Esophagus mucosa (tissue), 1 donor: ENCODE results near the gene RTN4RL1. TPM values are rescaled to one million over a fixed set of nuclear protein-coding genes. Genes with fewer than 3 reads are reported as not detected.
"Not testable (repeated sequence)": the region's sequence is repeated elsewhere in the genome, so short reads cannot be mapped to it uniquely, and the experiment has no call there.

Experiments
- ATAC-seq: fragments of 200-7000 bp; cut with Tn5 transposase; one replicate; pipeline ENCODE4 v1.9.1; 2020
- total RNA-seq: library from RNA; stranded (reverse); gene quantifications from one replicate; pipeline ENCODE4 v1.2.4, GENCODE V29; 2023
- donor health status: DM: yes; HTN: yes; CAD: no.

Gene RTN4RL1
- total RNA-seq, 1 donor from 2014 or later = 1.2 TPM

DNA sequence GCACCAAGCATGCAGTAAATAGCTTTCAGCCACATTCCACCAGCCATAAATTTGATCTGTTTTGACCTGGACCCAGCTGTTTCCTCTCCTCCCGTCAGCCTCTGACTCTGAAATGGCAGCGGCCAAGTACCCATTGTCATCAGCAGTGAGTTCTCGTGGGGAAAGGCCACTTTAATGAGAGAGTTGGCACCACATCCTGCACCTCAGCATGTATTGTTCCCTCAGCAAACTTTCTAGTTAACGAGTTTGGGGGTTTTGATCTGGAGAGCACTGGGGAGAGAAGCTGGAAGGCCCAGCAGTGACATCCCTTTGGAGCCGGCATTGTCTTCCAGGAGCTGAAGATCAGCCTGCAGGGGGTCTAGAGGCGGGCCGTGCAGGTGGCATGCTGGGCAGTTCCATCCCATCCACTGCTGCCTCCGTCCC lies 110.5 kb downstream of the RTN4RL1 start:
- no peak for ATAC-seq

DNA sequence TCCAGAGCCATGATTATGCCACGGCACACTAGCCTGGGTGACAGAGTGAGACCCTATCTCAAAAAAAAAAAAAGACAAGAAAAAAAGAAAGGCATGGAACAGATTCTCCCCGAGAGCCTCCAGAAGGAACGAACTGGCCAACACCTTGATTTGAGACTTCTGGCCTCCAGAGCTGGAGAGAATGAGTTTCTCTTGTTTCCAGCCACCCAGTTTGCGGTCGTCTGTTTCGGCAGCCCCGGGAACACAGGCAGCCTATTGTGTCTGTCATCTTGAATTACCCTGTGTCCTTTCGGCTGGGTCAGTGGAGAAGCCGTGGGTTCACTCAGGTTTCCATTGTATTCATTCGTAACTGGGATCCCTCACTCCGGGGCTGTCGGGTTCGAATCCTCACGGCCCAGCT lies 111.4 kb downstream of the RTN4RL1 start:
- no peak for ATAC-seq

DNA sequence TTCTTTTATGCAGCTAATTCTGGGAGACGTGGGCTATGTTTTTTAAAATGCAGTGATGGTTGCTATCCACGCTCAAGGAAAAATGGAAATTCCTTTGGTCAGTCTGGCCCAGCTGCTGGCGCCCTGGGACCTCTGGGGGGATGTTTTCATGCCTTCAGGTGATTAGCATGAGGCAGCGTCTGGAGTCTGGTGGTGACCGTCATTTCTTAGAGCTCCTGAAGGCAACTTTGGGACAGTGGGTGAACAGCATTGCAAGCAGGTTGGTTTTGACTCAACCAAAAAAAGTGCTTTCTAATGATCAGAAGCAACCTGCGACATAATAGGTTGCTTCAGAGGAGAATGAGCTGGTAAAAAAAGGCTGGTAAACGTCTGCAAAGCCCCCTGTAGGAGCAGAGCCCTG lies 113.0 kb downstream of the RTN4RL1 start:
- ATAC-seq = no peak

DNA sequence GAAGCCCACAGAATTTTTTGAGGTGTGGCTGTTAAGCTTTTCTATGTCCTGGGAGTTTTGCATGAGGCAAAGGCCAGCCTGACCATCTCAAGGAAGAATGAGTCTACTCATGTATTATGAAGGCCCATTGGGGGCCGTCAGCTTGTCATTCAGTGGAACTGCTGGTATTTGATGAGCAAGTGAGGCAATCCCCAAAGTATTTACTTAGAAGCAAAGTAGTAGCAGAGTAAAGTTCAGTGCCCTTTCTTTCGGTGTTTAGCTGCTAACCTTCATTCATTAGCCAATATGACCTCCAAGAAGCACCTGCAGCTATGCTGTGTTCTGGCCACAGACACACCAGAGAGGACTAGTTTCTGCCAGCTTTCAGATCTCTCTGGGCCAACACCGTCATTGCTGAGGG lies 115.1 kb downstream of the RTN4RL1 start:
- no peak for ATAC-seq

DNA sequence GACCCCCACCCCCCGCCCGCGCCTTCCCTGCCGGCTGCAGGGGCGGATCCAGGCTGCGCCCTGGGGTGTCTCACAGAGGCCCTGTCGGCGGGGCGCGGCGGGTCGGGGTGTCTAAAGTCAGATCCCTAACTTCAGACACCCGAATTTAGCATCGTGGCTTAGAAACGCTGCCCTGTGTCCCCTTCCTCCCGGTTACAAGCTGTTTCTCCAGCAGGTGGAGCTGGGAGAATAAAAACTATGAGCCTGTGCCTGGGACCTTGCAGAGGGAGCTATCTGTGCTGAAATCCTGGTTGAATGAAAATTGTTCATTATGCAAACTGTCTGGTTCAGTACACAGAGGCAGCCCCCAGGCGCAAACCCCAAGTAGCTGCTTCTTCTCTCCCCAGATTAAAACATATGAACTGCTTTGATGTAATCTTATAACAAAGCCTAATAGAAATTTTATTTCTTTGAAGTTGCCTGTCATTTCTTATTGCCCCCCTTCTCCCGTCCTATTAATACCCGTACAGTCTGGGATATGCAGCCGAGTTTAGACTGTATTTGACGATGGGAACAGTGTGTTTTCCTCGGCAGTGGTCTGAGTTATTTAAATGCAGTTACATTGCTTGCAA lies 116.3 kb downstream of the RTN4RL1 start:
- peak; percentile 70 for ATAC-seq

DNA sequence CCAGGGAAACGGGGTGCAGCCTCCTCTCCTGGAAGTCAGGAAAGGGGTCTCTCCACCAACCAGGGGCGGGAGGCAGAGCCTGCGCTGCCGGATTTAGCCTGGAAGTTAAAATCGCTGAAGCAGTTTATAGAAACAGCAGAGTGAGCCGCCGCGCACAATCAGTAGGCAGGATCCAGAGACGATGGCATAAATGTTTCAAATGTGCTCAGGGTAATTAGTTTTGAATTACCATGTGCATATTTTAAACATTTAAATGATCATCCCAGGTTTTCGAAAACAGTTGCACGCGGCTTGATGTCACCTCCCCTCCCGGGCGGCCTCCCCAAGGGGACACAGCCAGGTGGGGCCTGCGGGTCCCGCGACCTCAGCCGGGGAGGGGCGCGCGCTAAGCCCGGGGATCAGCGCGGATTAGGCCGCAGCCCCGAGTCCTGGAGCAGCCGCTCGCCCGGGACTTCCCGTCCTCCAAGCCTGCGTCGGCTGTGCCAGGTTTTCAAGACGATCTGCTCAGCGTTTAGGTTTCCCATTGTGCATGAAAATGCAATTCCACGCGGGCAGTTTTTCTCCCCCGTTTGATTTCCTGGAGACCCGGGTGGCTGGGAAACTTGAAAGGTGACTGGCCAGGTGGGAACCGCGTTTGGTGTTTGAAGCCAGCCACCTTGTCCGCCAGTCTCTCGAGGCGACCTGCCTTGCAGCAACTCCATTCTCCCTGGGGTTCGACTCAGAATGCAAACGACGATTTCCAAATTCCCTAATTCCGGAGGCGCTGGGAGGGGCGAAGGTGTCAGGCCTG lies 117.0 kb downstream of the RTN4RL1 start:
- peak; percentile 42 for ATAC-seq

DNA sequence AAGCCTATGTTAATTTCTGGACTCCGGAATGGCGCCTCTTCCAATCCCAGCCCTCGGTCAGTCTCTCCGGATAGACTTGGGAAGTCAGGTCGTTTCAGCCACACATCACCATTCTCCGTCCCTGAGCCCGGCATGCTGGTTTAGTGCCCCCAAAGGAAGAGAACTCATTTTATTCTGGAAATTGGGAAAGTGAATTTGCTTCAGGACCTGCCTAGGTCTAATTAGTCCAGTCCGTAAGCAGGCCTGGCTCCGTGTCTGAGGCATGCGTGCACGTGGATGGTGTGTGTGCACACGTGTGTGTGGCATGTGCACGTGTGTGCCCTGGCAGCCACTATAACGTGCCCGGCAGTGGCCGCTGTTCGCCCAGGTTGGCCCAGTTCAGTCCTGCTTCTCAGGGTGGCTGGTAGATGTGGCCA lies 117.9 kb downstream of the RTN4RL1 start:
- peak; percentile 53 for ATAC-seq

DNA sequence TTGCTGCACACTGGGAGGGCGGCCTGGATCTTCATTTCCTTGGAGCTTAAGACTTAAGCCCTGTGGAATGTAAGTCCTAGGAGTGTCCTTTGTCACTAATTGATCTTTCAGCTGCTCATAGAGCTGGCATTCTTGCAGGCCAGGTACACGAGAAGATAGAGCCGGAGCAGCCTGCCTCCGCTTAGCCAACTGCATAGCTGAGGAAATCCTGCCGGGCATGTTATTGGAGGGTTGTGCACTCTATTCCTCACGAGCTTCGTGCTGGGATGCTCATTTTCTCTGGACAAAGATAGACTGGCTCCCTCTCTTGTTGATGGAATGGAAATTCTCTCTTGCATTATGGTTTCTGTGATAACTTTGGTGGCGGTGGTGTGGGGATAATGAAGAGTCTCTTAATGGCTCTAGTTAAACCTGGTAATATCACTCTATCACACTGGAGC lies 118.5 kb downstream of the RTN4RL1 start:
- ATAC-seq = peak; percentile 33

DNA sequence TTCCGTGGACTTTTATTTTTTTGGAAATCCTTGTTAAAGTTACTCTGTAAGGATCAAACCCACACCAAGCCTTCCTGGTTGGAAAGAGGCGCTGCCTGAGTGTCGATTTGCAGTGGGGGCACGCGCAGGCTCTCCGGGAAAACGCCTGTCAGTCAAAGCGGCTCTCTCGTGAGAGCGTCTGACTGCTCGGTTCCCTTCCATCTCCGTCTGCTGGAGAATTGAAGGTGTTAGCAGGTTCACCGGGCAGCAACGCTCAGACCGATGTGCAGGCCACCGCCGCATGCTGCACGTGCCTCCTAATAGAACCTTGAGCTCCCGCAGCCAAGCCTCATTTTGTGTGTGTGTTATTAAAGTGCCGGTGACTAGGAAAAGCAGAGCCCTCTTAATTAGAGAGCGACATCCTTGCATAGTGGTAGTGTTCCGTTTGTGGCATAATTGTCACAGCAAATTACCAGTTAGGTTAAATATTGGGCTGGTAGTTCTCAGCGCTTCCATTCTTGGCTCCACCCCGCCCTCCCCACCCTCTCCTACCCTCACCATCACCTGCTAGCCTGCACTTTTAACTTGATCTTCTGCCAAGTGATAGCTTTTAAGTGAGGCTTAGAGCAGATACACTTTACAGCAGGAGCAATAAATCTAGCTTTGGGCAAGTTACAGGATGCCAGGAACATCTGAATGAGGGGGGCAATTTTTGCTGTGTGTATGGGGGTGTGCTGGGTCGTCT lies 119.8 kb downstream of the RTN4RL1 start:
- no peak for ATAC-seq

DNA sequence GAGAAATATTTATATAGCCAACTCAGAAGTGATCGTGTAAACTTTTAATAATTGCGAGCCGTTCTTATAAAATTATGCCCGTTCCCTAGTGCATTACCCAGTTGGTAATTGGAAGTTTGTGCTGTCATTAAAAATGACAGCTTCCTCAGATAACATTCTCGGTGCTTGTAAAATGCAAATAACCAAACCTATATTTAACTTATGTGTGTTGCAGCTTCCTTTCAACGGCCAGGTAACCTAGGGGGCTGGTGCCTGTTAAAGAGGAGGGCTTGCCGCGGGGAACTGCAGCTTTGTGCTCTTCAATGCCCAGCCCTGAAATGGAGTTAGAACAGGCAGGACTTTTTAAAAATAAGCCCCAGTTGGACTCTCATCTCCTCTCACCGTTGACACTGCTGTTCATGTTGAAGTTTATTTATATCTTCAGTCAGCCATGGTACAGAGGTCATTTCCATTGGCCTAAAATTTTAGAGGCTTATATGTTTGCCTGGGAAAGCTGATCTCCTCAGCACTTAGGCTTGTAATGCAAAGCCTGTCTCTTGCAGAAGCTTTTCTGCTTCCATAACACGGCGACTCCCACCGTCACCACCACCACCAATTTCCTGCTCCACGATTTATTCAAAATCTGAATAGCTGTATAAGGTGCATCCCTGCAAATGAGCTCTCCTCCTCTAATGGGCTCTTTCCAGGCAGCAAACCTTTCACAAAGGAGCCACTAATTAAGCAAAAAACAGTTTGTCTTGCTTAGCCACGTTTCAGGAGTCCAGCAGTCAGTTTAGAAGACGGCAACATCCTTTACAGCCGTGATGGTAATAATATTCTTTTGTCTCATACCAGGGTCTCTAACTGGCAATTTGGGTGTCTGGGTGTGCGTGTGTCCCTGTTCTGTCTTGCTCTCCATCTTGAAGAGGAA lies 120.6 kb downstream of the RTN4RL1 start:
- no peak for ATAC-seq

DNA sequence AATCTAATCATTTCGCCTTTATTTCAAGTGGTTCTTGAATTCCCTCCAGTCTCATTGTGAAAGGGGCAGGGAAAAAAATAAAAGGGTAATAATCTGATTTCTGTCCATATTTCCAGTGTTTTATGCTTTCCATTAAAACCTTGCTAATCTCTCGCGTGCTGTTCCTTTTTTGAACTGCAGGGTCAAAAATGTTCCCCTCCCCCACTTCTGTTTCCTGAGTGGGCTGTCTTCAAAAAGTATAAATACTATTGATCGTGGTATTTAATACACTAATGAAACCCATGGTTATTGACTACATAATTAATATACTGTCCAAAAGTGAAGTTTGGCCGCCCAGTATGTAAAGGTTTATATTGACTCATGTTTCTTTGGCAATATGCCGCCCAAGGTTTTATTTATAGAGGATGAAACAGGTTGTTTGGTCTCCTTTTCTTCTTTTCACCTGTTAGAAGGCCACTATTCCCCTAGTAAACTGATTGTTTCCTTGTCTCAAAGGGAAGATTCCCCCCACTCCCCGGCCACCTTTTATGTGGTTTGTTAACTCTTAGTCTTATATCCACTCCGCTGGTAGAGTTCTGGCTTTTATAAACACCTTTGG lies 125.6 kb downstream of the RTN4RL1 start:
- ATAC-seq = no peak

DNA sequence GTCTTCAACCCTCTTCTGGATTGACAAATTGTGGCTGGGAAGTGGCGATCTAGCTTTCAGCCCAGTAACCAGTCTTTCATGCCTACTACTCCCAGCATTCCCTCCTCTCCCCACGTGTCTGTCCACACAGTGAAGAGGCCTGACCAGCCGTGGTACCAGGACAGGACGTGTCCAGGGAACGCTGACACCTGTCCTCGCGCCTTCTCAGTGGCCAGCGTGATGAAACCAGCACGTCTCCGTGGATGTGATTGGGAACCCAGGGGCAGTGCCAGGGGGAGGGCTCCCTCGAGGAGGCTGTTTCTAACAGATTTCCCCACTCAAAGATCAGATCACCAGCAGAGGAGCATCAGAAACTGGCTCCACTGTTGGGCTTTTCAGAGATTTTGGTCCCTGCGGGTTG lies 126.3 kb downstream of the RTN4RL1 start:
- ATAC-seq = no peak

DNA sequence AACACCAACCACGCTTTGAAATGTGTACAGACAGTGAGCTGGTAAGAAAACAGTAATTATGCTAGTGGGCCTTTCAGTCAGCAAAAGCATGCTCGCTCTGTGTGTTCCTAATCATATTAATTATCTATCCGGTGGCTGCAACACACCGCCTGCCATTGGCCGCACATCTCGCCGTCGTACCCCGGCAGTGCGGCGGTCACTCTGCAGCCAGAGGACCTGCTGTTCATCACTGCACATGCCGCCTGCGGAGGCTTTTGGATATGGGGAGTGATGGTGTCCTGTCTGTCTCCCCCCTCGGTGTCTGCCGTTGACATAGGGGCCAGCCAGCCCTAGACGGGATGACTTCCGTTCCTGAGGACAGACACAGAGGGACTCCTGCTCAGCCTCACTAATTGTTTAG lies 126.8 kb downstream of the RTN4RL1 start:
- ATAC-seq = no peak

DNA sequence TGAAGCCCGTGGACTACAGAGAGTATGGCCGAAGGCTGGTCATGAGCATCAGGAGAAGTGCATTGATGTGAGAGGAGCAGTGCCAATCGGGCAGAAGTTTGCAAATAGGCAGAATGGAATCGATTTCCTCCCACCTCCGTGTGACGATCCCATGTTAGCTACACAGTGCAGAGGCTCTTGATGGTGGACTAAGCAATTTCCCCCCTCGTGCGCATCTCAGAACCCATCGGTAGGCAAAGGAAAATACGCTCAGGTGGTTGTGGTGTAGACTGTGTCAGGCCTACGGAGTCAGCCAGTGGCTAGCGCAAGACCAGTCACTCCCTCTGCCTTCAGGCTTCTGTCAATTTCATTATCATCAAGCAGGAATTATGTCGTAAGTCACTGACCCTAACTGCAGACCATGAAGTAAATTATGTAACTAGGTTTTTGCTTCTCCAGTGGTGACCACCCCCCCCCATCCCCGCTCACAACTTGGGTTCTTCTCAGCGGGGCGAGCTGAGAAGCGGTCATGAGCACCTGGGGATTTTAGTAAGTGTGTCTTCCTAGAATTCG lies 128.0 kb downstream of the RTN4RL1 start:
- no peak for ATAC-seq

DNA sequence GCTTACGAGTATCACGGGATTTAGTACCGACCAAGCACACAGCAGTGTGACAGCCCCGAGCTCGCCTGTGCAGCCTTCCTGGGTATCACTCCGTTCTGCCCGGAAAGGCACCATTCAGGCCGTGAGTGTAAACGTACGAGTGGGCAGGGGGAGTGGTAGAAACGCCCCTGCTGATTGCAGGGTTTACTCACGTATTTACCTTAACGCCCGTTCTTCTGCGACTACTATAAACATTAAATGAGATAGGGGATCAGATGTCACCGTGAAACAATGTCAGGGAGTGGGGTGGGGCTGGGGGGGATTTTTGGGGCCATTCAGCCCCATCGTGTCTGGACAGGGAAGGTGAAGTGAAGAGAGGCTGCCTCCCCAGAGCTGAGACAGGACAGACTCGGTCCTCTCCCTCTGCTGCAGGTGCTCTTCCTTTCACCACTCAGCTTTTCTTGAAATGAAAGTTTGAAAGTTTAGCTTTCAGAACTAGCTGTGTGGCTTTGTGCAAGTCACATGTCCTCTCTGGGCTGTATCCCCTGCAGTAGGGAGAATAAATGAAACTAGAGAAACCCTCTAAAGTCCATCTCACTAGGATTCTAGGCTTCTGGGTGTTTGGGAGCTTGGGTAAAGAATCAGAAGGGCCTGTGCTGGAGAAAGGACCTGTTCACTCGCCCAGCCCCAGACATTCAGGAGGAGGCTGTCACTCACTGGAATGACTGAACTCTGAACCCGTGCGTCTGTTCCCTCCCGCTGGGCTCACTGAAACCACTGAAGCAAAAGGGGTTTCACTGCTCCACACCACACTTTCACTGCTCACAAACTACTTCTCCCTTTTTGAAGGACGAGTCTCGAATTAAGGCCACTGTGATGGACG lies 128.7 kb downstream of the RTN4RL1 start:
- ATAC-seq = no peak

DNA sequence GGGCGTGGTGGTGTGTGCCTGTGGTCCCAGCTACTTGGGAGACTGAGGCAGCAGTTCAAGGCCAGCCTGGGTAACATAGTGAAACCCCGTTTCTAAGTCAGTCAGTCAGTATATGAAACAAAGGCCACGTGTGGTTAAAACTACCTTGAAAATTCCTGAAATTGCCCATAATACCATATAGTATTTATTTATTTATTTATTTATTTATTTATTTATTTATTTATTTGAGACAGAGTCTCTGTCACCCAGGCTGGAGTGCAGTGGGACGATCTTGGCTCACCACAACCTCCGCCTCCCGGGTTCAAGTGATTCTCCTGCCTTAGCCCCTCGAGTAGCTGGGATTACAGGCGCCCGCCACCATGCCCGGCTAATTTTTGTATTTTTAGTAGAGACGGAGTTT lies 129.7 kb downstream of the RTN4RL1 start:
- not testable (repeated sequence) for ATAC-seq

DNA sequence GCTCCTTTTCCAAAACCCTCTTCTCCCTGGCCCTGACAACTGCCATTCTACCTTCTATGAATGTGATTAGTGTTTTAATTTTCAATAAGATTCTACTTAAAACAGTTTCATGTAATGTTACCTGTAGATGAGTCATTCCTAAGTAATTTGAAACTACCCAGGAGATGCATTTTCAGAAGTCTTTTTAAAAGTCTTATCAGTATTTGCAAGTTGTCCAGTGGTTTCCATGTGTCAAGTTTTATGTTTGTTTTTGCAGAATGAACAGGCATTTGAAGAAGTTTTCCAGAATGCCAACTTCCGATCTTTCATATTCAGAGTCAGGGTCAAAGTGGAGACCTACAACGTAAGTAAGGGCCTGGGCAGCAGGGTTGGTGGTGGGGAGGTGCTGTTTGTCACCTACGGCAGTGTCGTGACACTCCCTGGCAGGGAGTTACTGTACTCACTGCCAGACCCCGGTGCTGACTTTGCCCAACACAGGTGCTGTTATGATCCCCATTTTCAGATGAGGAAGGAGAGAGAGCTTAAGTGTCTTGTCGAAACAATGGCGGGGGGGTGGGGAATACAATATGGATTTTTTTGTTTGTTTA lies 130.3 kb downstream of the RTN4RL1 start:
- ATAC-seq = no peak

DNA sequence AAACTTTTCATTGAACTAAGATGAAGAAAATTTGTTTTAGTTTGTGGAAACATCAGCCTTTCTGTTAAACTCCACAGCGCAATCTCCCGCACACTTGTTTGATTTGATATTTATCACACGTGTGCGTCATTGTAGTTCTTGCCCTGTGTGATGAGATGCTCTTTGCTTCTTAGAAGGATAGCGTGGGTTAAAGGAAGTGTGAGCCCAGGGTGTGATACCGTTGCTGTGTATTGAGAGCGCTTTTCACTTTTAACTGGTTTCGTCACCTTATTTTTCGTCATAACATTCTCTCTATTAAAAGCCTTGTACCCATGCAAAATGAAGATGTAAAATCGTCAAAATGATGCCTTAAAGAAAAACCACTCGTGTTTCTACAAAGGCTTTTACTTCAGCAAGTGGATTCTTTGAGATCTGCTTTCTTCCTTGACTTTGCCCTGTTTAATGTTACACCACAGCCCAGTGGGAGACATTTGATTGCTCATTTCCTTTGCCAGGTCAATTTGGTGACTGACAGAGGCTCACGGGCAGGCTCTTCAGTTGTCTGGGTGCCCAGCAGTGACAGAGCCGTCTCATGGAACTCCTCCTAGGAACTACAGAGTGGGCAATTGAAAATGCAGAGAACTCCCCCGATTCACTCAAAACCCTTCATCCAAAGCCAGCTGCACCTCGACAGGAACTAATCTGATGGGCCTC lies 134.2 kb downstream of the RTN4RL1 start:
- ATAC-seq = no peak

DNA sequence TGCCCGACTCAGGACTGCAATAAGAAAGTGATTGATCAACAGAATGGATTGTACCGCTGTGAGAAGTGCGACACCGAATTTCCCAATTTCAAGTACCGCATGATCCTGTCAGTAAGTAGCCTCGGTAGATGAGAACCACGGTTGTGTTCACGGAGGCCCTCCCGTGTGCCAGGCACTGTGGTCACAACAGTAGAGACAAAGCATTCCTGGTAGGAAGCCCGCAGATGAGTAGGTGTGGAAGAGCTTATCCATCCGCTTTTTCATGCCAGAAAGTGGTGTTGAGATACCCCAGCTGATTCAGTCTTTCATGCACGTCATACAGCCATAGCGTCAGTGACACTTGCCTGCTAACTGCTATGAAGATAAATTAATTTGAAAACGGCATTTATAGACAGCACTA lies 136.4 kb downstream of the RTN4RL1 start:
- no peak for ATAC-seq
